Spleen (tissue), 11 donors: ENCODE data around the gene LIF. TPM values are rescaled to one million over a fixed set of nuclear protein-coding genes. Genes with fewer than 3 reads are reported as not detected.

Experiments used
- DNase-seq: peaks from one replicate; pipeline ENCODE4 v3.0.0-alpha.2; 2020
- H3K27ac ChIP-seq, 8 donors: fragments of 200-600 bp; sonication (generic) in 7 of 8; 1 replicate in 4 of 8; 2 replicates in 4 of 8; pipeline versions ENCODE4 v1.5.0 to v1.8.0; 2016 to 2021; ENCODE audit warnings: inconsistent platforms in 4 of 8, mild to moderate bottlenecking in 4 of 8, moderate library complexity in 1 of 8
- H3K27me3 ChIP-seq, 7 donors: fragments of 200-600 bp; sonication (generic) in 6 of 7; replicated peaks in 1 of 7; 1 replicate in 4 of 7; 2 replicates in 3 of 7; pipeline versions ENCODE4 v1.5.0 to v1.8.0; 2016 to 2021; ENCODE audit warnings: inconsistent platforms in 3 of 7, mild to moderate bottlenecking in 1 of 7
- H3K36me3 ChIP-seq, 6 donors: fragments of 200-600 bp; sonication (generic) in 5 of 6; 1 replicate in 4 of 6; 2 replicates in 2 of 6; pipeline versions ENCODE4 v1.5.0 to v1.8.0; 2016 to 2021; ENCODE audit warnings: inconsistent platforms in 2 of 6
- H3K4me1 ChIP-seq, 6 donors: fragments of 200-600 bp; sonication (generic) in 5 of 6; 1 replicate in 3 of 6; 2 replicates in 3 of 6; pipeline versions ENCODE4 v1.5.0 to v1.8.0; 2016 to 2021; ENCODE audit warnings: inconsistent platforms in 3 of 6
- H3K4me3 ChIP-seq, 8 donors: fragments of 200-600 bp; sonication (generic) in 7 of 8; 1 replicate in 4 of 8; 2 replicates in 4 of 8; pipeline versions ENCODE4 v1.5.0 to v1.8.0; 2016 to 2021; ENCODE audit warnings: inconsistent platforms in 4 of 8, mild to moderate bottlenecking in 4 of 8, moderate library complexity in 2 of 8
- H3K9me3 ChIP-seq, 8 donors: fragments of 200-600 bp; sonication (generic) in 7 of 8; 1 replicate in 4 of 8; 2 replicates in 4 of 8; pipeline versions ENCODE4 v1.5.0 to v1.8.0; 2016 to 2021; ENCODE audit warnings: inconsistent platforms in 4 of 8
- POLR2A ChIP-seq, 3 donors: fragments of 450-650 bp; IDR thresholded peaks; one replicate each; pipeline ENCODE4 v1.5.1; 2017; ENCODE audit warnings: antibody characterized with exemption in 3 of 3, mild to moderate bottlenecking in 1 of 3
- POLR2AphosphoS5 ChIP-seq, 3 donors: sonication (generic); formaldehyde crosslinking; IDR thresholded peaks; one replicate each; pipeline ENCODE4 v1.5.1; 2017; ENCODE audit warnings: antibody characterized with exemption in 3 of 3
- WGBS, 5 donors: extraction: QIAGEN DNeasy Blood & Tissue Kit in 3 of 5; methylation state at CpG; one replicate each; pipeline versions ENCODE4 v1.1.5 to v1.1.7; 2013 to 2018; 5-methylcytosine and 5-hydroxymethylcytosine counted together
- intact Hi-C: fragments of 100-400 bp; cut with DNase I; formaldehyde crosslinking; loops from one replicate; pipeline ENCODE4 v1.15.0; 2023; ENCODE audit warnings: low total_unique reads
- polyA plus RNA-seq, 3 donors: library from polyadenylated mRNA; stranded (reverse); fragments of 200-250 nt; gene quantifications; one replicate each; pipeline ENCODE4 v1.2.1, GENCODE V29; 2013
- total RNA-seq, 7 donors: library from RNA; depleted of rRNA in 3 of 7; stranded (reverse); fragments of >200 nt in 3 of 7; fragmentation: NEBNext Ultra II Directional in 4 of 7; extraction: Animal tissue kit (Norgen Biotek cat#: 25700) in 4 of 7; gene quantifications; one replicate each; pipeline versions ENCODE4 v1.1.0 to v1.2.1, GENCODE V29; 2016 to 2021
- TF ChIP-seq, protein P1 (sequence below), 11 experiments: fragments of 200-600 bp in 7 of 11; fragments of 450-650 bp in 4 of 11; sonication (generic) in 4 of 11; IDR thresholded peaks in 8 of 11; conservative IDR thresholded peaks in 3 of 11; 1 replicate in 7 of 11; 2 replicates in 4 of 11; pipeline versions ENCODE4 v1.4.0 to v1.8.0; 2016 to 2021; ENCODE audit warnings: antibody characterized with exemption in 11 of 11, inconsistent platforms in 4 of 11, mild to moderate bottlenecking in 1 of 11
- donor health status: healthy with polysubstance abuse.
- donor health status: DM: no; HTN: no; CAD: no; lungs with moderate emphysema.
- donor health status: DM: no; HTN: no; CAD: no.
- donor health status: Bipolar disorder and iron deficiency.
- donor health status: healthy.
- donor health status: DM: no; HTN: no; CAD: no.
- donor health status: DM: yes; HTN: yes; CAD: no.

LIF gene
- total and polyA plus RNA-seq, 10 donors = 0.21 to 3.2 (median 0.85) TPM; not detected in 2

DNA sequence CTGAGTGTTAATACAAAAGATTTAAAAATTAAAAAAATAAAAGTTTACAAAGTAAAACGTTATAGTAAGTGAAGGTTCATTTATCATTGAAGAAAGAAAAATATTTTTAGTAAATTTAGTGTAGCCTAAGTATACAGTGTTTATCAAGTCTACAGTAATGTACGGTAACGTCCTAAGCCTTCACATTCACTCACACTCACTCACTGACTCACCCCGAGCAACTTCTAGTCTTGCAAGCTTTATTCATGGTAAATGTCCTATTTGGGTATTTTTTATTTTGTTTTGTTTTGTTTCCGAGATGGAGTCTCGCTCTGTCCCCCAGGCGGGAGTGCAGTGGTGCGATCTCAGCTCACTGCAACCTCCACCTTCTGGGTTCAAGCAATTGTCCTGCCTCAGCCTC lies 33.9 kb upstream of the LIF start:
- Histone ChIP-seq H3K9me3 (no peaks in the 10 kb centered on the region), H3K27me3 (peaks cover 0 to 26% (median 0%) of the 10 kb centered on the region in 7 donors), H3K4me3 (no peak overlapping the region), H3K27ac (no peak overlapping the region), H3K4me1 (peaks cover 12 to 66% (median 48%) of the 10 kb centered on the region in 6 donors), H3K36me3 (peaks cover 0 to 21% (median 8%) of the 10 kb centered on the region in 6 donors)
- DNase-seq = no peak
- intact Hi-C loops = loop anchor here (10.0 kb wide), 1 partner anchor 176 kb away; no protein-coding TSS in a partner anchor
- TF ChIP-seq, protein P1, sequence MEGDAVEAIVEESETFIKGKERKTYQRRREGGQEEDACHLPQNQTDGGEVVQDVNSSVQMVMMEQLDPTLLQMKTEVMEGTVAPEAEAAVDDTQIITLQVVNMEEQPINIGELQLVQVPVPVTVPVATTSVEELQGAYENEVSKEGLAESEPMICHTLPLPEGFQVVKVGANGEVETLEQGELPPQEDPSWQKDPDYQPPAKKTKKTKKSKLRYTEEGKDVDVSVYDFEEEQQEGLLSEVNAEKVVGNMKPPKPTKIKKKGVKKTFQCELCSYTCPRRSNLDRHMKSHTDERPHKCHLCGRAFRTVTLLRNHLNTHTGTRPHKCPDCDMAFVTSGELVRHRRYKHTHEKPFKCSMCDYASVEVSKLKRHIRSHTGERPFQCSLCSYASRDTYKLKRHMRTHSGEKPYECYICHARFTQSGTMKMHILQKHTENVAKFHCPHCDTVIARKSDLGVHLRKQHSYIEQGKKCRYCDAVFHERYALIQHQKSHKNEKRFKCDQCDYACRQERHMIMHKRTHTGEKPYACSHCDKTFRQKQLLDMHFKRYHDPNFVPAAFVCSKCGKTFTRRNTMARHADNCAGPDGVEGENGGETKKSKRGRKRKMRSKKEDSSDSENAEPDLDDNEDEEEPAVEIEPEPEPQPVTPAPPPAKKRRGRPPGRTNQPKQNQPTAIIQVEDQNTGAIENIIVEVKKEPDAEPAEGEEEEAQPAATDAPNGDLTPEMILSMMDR (IDR thresholded peaks at IDR 0.05 in 8 of 11, conservative IDR thresholded peaks at IDR 0.05 in 3 of 11) = no peak
- no peak for TF ChIP-seq POLR2A (IDR thresholded peaks at IDR 0.05)
- TF ChIP-seq POLR2AphosphoS5 (IDR thresholded peaks at IDR 0.05) = no peak
- WGBS, 5 donors = 84 to 95% (median 89%) methylated on average over 8 of the region's 8 CpGs

GRCh38 chr22:30279932-30280331 lies 33.4 kb upstream of the LIF start:
- no peak overlapping the region for H3K27ac ChIP-seq
- TF ChIP-seq POLR2A (IDR thresholded peaks at IDR 0.05) = no peak
- no peak for TF ChIP-seq POLR2AphosphoS5 (IDR thresholded peaks at IDR 0.05)
- TF ChIP-seq, protein P1 (IDR thresholded peaks at IDR 0.05 in 8 of 11, conservative IDR thresholded peaks at IDR 0.05 in 3 of 11) = no peak
- whole genome bisulfite sequencing, 5 donors = 82 to 89% (median 84%) methylated on average over 5 of the region's 5 CpGs
- H3K27me3 ChIP-seq = peaks cover 0 to 26% (median 0%) of the 10 kb centered on the region in 7 donors
- no peak for DNase-seq
- H3K9me3 ChIP-seq = no peaks in the 10 kb centered on the region
- peaks cover 12 to 72% (median 50%) of the 10 kb centered on the region in 6 donors for H3K4me1 ChIP-seq
- intact Hi-C loops = loop anchor here (10.0 kb wide), 1 partner anchor 175 kb away; no protein-coding TSS in a partner anchor
- peaks cover 0 to 15% (median 3%) of the 10 kb centered on the region in 6 donors for H3K36me3 ChIP-seq
- H3K4me3 ChIP-seq = no peak overlapping the region

DNA sequence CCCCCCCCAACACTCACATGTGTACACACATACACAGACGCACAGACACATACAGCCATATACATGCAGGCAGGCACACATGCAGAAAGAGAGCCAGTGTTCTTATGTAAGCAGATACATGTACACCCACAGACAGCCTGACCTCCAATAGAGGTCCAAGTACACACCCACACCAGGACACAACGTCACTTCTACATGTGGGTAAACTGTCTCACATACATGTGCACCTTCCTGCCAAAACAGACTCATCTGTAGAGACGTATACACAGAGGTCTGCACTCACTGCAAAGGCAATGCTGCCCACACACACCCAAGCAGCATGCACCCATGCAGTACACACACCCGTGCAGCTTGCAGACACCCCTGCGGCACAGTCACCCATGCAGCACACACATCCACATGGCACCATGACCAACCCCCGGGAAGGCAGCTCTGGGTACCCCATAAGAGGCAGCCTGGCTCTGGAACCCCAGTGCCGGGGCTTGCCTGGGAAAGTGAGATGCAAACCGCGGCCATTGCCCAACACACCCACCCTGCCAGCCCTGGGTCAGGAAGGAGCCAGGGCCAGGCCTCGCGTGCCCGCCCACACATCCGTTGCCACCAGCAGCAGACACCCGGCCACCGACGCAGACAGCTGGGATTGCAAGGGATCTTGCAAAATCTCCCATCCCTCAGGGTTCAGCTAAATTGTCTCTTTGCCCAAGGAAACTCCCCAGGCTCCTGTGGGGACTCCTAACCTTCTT lies 32.7 kb upstream of the LIF start:
- WGBS, 5 donors = 24 to 51% (median 28%) methylated on average over 12 to 16 of the region's 16 CpGs
- peaks cover 12 to 76% (median 50%) of the 10 kb centered on the region in 6 donors for H3K4me1 ChIP-seq
- no peak for DNase-seq
- peaks cover 0 to 8% (median 0%) of the 10 kb centered on the region in 6 donors for H3K36me3 ChIP-seq
- TF ChIP-seq POLR2AphosphoS5 (IDR thresholded peaks at IDR 0.05) (peak; percentile 72 to 86 (median 76)), POLR2A (IDR thresholded peaks at IDR 0.05) (no peak)
- TF ChIP-seq, protein P1 (IDR thresholded peaks at IDR 0.05 in 8 of 11, conservative IDR thresholded peaks at IDR 0.05 in 3 of 11) = no peak
- peaks cover 0 to 26% (median 0%) of the 10 kb centered on the region in 7 donors for H3K27me3 ChIP-seq
- intact Hi-C loops = no loop called here
- no peak overlapping the region for H3K4me3 ChIP-seq
- no peaks in the 10 kb centered on the region for H3K9me3 ChIP-seq
- H3K27ac ChIP-seq = peak overlapping the region in 3 of 8 donors; percentile 2 to 74 (median 74)
